Endothelial cell of umbilical vein (primary cell): ENCODE data around the gene MSI1.

Experiments used
- EZH2 ChIP-seq: IDR thresholded peaks from 2 replicates; pipeline ENCODE4 v1.6.1; 2012; ENCODE audit warnings: borderline replicate concordance, low read depth, mild to moderate bottlenecking, moderate library complexity, low read length, inconsistent platforms; ENCODE audit not compliant: severe bottlenecking
- FOS ChIP-seq: IDR thresholded peaks from 2 replicates; pipeline ENCODE4 v1.6.1; 2011; ENCODE audit warnings: mild to moderate bottlenecking, low read length, moderate library complexity, borderline replicate concordance; ENCODE audit not compliant: insufficient read depth
- GATA2 ChIP-seq: IDR thresholded peaks from 2 replicates; pipeline ENCODE4 v1.7.0; 2011; ENCODE audit warnings: low read depth, mild to moderate bottlenecking, moderate library complexity, mixed read lengths, low read length; ENCODE audit not compliant: insufficient read length, insufficient read depth
- JUN ChIP-seq: IDR thresholded peaks from 2 replicates; pipeline ENCODE4 v1.6.1; 2011; ENCODE audit warnings: borderline replicate concordance, low read depth; ENCODE audit not compliant: insufficient read length, insufficient read depth
- MYC ChIP-seq: IDR thresholded peaks from one replicate; pipeline ENCODE4 v1.6.1; 2011; ENCODE audit warnings: mild to moderate bottlenecking, low read depth, low read length
- POLR2A ChIP-seq: IDR thresholded peaks from 2 replicates; pipeline ENCODE4 v1.6.1; 2012; ENCODE audit warnings: low read depth, mild to moderate bottlenecking, control low read depth, low read length
- POLR2AphosphoS5 ChIP-seq: IDR thresholded peaks from 2 replicates; pipeline ENCODE4 v1.6.1; 2012; ENCODE audit warnings: low read depth, mild to moderate bottlenecking, control low read depth, low read length, moderate library complexity; ENCODE audit not compliant: insufficient read depth
- TF ChIP-seq, protein P1 (sequence below), 2 donors: IDR thresholded peaks; 1 replicate in 1 of 2; 2 replicates in 1 of 2; pipeline ENCODE4 v1.5.1; 2011; ENCODE audit warnings: low read length in 2 of 2, mild to moderate bottlenecking in 2 of 2, moderate library complexity in 2 of 2, control low read depth in 1 of 2, inconsistent platforms in 1 of 2, low read depth in 1 of 2; ENCODE audit not compliant: insufficient read depth in 1 of 2; ENCODE audit errors: extremely low read depth in 1 of 2
- TF ChIP-seq, protein P2 (sequence below): IDR thresholded peaks from 2 replicates; pipeline ENCODE4 v1.6.1; 2011; ENCODE audit not compliant: insufficient read depth, insufficient read length

DNA sequence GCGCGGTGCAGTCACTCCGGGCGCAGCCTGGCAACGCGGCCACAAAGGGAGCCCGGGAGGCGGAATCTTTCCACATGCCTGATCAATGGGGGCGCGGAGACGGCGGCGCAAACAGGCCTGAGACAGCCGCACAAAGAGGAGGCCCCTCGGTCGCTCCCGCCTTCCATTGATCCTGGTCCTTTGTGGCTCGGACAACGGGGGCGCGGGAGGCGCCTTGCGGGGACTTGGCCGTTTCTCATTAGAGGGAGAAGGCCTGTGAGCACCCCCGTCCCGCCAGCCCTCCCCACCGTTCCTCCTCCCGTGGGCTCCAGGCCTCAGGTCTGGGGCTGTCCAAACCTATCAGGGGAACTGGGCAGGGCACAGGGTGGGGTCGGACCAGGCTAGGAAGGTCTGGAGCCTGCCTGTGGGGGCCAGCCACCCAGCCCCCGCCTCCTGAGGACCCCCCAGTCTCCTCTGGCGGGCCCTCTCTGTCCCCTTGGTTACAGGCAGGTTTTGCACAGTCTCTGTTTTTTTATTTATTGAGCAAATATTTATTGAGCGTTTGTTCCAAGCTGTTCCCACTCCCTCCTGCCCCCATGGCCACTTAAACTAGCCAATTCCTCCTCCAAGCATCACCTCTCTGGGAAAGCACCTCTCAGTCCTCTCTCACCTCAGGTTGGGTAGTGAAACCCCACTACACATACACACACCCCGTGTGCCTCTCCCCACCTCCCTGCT, 29.0 kb upstream of the MSI1 start:
- TF ChIP-seq POLR2A, result no peak
- TF ChIP-seq, protein P1, sequence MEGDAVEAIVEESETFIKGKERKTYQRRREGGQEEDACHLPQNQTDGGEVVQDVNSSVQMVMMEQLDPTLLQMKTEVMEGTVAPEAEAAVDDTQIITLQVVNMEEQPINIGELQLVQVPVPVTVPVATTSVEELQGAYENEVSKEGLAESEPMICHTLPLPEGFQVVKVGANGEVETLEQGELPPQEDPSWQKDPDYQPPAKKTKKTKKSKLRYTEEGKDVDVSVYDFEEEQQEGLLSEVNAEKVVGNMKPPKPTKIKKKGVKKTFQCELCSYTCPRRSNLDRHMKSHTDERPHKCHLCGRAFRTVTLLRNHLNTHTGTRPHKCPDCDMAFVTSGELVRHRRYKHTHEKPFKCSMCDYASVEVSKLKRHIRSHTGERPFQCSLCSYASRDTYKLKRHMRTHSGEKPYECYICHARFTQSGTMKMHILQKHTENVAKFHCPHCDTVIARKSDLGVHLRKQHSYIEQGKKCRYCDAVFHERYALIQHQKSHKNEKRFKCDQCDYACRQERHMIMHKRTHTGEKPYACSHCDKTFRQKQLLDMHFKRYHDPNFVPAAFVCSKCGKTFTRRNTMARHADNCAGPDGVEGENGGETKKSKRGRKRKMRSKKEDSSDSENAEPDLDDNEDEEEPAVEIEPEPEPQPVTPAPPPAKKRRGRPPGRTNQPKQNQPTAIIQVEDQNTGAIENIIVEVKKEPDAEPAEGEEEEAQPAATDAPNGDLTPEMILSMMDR (IDR thresholded peaks at IDR 0.05; ENCODE audit: extremely low read depth in 1 of 2, insufficient read depth in 1 of 2, low read depth in 1 of 2, low read length in 2 of 2), result no peak
- TF ChIP-seq GATA2, result no peak
- no peak for TF ChIP-seq MYC
- no peak for TF ChIP-seq JUN
- TF ChIP-seq EZH2, result no peak
- no peak for TF ChIP-seq POLR2AphosphoS5
- TF ChIP-seq, protein P2, sequence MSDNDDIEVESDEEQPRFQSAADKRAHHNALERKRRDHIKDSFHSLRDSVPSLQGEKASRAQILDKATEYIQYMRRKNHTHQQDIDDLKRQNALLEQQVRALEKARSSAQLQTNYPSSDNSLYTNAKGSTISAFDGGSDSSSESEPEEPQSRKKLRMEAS, result no peak
- no peak for TF ChIP-seq FOS
